Measurements from ENCODE around the gene AMN1.
A peak's percentile ranks its signal among the peaks of the same experiment; 100 is the strongest.
"Not testable (repeated sequence)": the region's sequence is repeated elsewhere in the genome, so short reads cannot be mapped to it uniquely, and the experiment has no call there.

Gene AMN1

DNA sequence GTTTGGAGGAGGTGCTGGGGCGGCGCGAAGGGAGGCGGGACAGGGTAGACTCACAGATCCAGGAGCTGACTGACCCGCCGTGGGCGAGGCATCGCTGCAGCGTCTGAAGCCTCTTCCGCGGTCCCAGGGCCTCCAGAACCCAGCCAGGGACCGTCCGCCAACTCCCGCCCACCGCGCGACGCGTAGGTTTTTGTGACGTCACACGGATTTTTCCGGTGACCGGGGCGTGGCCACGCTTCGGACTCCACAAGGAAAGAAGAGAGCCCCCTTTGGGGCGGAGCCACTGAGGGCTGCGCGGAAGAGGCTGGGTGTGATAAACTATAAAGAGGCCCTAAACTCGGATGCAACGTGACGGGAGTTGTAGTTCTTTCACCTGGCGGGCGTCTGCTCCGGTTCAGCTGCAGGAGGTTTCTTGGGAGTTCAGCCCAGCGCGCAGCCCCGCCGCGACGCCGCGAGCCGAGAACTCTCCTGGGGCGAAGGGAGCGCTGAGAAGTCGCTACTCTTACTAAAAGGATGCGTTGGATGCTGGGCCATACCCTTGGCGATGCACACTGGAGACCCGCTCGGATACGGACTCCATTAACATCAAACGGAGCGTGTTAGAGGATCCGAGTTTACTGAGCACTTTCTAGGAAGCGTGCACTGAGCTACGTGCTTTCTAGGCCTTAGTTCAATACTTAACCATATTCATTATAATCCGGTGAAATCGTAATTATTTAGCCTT lies at the start of gene AMN1:
Gene AMN1 (minus strand): TSS at position 105 of the 724 bp plus-strand sequence. CDS start 13 bp downstream, at position 92.
- DNase-seq (ENCODE audit: insufficient read length, low spot score) (peak; percentile 91), FAIRE-seq (peak; percentile 78)
- peak; percentile 52 for TF ChIP-seq POLR2A (IDR thresholded peaks at IDR 0.05; ENCODE audit: low read depth, low read length)

GRCh38 chr12:31773867-31774266 lies 45.0 kb upstream of the AMN1 start:
- TF ChIP-seq POLR2A (IDR thresholded peaks at IDR 0.05; ENCODE audit: low read depth, low read length), result no peak
- no peak for FAIRE-seq
- no peak for DNase-seq (ENCODE audit: insufficient read length, low spot score)

GRCh38 chr12:31773223-31773750 lies 44.5 kb upstream of the AMN1 start:
- FAIRE-seq, result no peak
- DNase-seq (ENCODE audit: insufficient read length, low spot score), result no peak
- no peak for TF ChIP-seq POLR2A (IDR thresholded peaks at IDR 0.05; ENCODE audit: low read depth, low read length)

GRCh38 chr12:31772685-31773222 lies 43.9 kb upstream of the AMN1 start:
- no peak for TF ChIP-seq POLR2A (IDR thresholded peaks at IDR 0.05; ENCODE audit: low read depth, low read length)
- DNase-seq (ENCODE audit: insufficient read length, low spot score), result no peak
- no peak for FAIRE-seq

GRCh38 chr12:31772186-31772585 lies 43.4 kb upstream of the AMN1 start:
- no peak for DNase-seq (ENCODE audit: insufficient read length, low spot score)
- no peak for FAIRE-seq
- TF ChIP-seq POLR2A (IDR thresholded peaks at IDR 0.05; ENCODE audit: low read depth, low read length), result no peak

- FAIRE-seq (no peak), DNase-seq (ENCODE audit: insufficient read length, low spot score) (no peak)
- no peak for TF ChIP-seq POLR2A (IDR thresholded peaks at IDR 0.05; ENCODE audit: low read depth, low read length)
Measured at GRCh38 chr12:31768046-31768445, 39.2 kb upstream of the AMN1 start.

DNA sequence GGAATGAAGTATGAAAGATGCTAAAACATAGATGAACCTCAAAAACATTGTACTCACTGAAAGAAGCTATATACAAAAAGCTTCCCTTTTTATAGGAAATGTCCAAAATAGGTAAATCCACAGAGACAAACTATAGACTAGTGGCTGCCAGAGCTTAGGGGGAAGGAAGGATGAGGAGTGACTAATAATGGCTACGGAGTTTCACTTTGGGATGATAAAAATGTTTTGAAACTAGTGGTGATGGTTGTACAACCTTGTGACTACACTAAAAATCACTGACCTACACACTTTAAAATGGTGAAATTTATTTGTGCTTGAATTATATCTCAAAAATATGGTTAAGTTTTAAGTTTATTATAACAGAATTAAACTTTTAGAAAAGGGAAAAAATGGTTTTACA lies 37.1 kb upstream of the AMN1 start:
- TF ChIP-seq POLR2A (IDR thresholded peaks at IDR 0.05; ENCODE audit: low read depth, low read length), result no peak
- no peak for FAIRE-seq

GRCh38 chr12:31759632-31760459 lies 31.0 kb upstream of the AMN1 start:
- FAIRE-seq (no peak), DNase-seq (ENCODE audit: insufficient read length, low spot score) (no peak)
- TF ChIP-seq POLR2A (IDR thresholded peaks at IDR 0.05; ENCODE audit: low read depth, low read length), result no peak

More for the DNA sequence above, 37.1 kb upstream of the AMN1 start:
- DNase-seq (ENCODE audit: insufficient read length, low spot score), result no peak

GRCh38 chr12:31758297-31758696 lies 29.5 kb upstream of the AMN1 start:
- FAIRE-seq, result not testable (repeated sequence)

DNA sequence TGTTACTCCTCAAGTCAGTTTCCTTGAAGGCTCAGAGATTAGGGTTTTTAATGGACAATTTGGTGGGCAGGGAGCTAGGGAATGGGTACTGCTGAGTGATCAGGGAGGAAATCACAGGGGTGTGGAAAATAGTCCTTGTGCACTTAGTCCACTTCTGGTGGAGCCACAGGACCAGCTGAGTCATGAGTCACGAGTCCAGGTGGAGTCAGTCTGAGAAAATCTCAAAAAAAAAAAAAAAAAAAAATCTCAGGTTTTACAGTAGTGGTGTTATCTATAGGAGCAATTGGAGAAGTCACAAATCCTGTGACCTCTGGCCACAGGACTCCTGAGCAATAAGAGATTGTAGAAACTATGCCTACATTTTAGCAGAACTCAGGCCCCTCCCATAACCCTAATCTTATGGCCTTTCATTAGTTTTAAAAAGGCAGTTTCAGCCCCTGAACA lies 28.2 kb upstream of the AMN1 start:
- DNase-seq (ENCODE audit: insufficient read length, low spot score) (peak; percentile 23), FAIRE-seq (peak; percentile 75)
- no peak for TF ChIP-seq POLR2A (IDR thresholded peaks at IDR 0.05; ENCODE audit: low read depth, low read length)

More at GRCh38 chr12:31758297-31758696, 29.5 kb upstream of the AMN1 start:
- DNase-seq (ENCODE audit: insufficient read length, low spot score), result not testable (repeated sequence)

DNA sequence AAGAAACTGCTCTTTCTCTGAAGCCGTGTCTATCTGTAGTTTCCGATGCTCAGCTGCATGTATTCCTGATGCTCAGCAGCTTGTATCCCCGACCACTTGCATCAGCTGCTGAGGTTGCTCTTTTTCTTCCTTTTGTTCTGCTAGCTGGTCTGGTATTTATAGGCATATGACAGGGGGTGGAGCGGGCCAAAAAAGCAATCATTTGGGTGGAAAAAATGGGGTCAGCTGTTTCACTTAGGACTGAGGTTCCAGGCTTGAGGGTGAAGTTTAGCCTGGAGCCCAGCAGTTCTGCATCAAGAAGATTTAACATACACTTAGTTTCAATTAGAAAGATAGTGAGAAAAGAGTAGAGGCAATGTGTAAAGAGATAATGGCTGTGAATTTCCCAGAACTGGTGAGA lies 23.6 kb upstream of the AMN1 start:
- DNase-seq (ENCODE audit: insufficient read length, low spot score), result no peak
- no peak for FAIRE-seq
- TF ChIP-seq POLR2A (IDR thresholded peaks at IDR 0.05; ENCODE audit: low read depth, low read length), result no peak

- FAIRE-seq (no peak), DNase-seq (ENCODE audit: insufficient read length, low spot score) (no peak)
- no peak for TF ChIP-seq POLR2A (IDR thresholded peaks at IDR 0.05; ENCODE audit: low read depth, low read length)
Measured at GRCh38 chr12:31751085-31751484, 22.3 kb upstream of the AMN1 start.

DNA sequence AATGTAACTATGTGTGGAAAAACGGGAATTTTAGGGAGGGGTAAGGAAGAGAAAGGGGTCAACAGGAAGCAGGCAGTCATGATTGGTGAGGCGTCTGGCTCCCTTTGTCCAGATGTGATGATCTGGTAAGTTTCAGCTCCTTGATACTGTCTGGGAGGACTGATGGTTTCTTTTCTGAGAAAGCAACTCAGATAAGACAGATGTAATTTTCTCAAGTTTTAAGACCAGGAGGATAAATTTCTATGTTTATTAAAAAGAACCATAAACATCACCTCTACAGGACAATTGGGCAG lies 21.9 kb upstream of the AMN1 start:
- no peak for TF ChIP-seq POLR2A (IDR thresholded peaks at IDR 0.05; ENCODE audit: low read depth, low read length)
- DNase-seq (ENCODE audit: insufficient read length, low spot score), result no peak
- no peak for FAIRE-seq

DNA sequence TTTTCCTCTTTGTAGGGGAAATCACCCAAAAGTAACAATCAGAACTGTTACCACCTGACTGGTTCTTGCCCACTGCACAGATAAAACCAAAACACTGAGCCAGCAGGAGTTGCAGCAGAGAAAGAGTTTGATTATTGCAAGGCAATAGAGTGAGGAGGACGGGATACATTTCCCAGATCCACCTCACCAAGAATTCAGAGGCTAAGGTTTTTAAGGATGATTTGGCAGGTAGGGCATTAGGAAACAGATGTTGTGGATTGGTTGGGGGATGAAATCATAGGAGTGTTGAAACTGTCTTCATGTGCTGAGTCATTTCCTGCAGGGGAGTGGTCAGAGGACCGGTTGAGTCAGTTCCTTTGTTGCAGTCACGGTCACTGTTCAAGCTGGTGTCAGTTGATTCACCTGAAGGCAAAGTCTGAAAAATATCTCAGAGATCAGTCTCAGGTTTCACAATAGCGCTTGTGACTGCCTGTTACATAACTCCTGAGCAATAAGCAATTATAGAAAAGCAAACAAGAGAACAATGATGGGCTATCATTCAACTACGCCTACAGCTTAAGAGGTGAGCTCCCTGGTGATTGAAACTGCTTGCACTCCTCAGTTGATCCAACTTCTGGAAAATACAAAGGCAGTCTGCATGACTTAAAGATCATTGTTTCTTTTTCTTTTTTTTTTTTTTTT lies 20.3 kb upstream of the AMN1 start:
- peak; percentile 94 for FAIRE-seq
- TF ChIP-seq POLR2A (IDR thresholded peaks at IDR 0.05; ENCODE audit: low read depth, low read length), result no peak
- peak; percentile 63 for DNase-seq (ENCODE audit: insufficient read length, low spot score)
